Tibial artery (tissue), 4 donors: ENCODE results near the gene PRR23E.
A peak's percentile ranks its signal among the peaks of the same experiment; 100 is the strongest.

Experiments
- DNase-seq, 2 donors: peaks; one replicate each; pipeline ENCODE4 v3.0.0-alpha.2; 2019
- H3K27ac ChIP-seq, 2 donors: fragments of 200-600 bp; sonication (generic) in 1 of 2; 1 replicate in 1 of 2; 2 replicates in 1 of 2; pipeline ENCODE4 v1.5.1; 2018 to 2019; ENCODE audit warnings: mild to moderate bottlenecking in 1 of 2
- H3K27me3 ChIP-seq, 2 donors: fragments of 200-600 bp; sonication (generic) in 1 of 2; one replicate each; pipeline versions ENCODE4 v1.5.1 to v1.6.0; 2016 to 2019
- H3K36me3 ChIP-seq, 3 donors: fragments of 200-600 bp; sonication (generic) in 2 of 3; one replicate each; pipeline ENCODE4 v1.5.1; 2016 to 2019; ENCODE audit warnings: mild to moderate bottlenecking in 2 of 3
- H3K4me1 ChIP-seq, 4 donors: fragments of 200-600 bp; sonication (generic) in 2 of 4; 1 replicate in 3 of 4; 2 replicates in 1 of 4; pipeline ENCODE4 v1.5.1; 2016 to 2019
- H3K4me3 ChIP-seq, 2 donors: fragments of 200-600 bp; sonication (generic) in 1 of 2; 1 replicate in 1 of 2; 2 replicates in 1 of 2; pipeline ENCODE4 v1.5.1; 2018 to 2019; ENCODE audit warnings: mild to moderate bottlenecking in 2 of 2
- H3K9me3 ChIP-seq, 3 donors: fragments of 200-600 bp; sonication (generic) in 1 of 3; one replicate each; pipeline ENCODE4 v1.5.1; 2016 to 2019
- CTCF ChIP-seq, 2 experiments: fragments of 200-600 bp in 1 of 2; fragments of 450-650 bp in 1 of 2; IDR thresholded peaks; one replicate each; pipeline ENCODE4 v1.5.1; 2017 to 2019; ENCODE audit warnings: antibody characterized with exemption in 2 of 2, mild to moderate bottlenecking in 1 of 2, moderate library complexity in 1 of 2
- intact Hi-C: fragments of 100-400 bp; cut with DNase I; formaldehyde crosslinking; loops from one replicate; pipeline ENCODE4 v1.15.0; 2023; ENCODE audit warnings: low total_unique reads

PRR23E gene

GRCh38 chr3:127171320-127171719, 21.6 kb upstream of the PRR23E start:
- DNase-seq = no peak
- H3K27ac ChIP-seq = no peak overlapping the region
- no peaks in the 10 kb centered on the region for H3K36me3 ChIP-seq
- no peak overlapping the region for H3K4me3 ChIP-seq
- H3K4me1 ChIP-seq = peaks cover 0 to 5% (median 3%) of the 10 kb centered on the region in 4 donors
- no peak for TF ChIP-seq CTCF (IDR thresholded peaks at IDR 0.05)
- no peaks in the 10 kb centered on the region for H3K9me3 ChIP-seq
- intact Hi-C loops = no loop called here
- peaks cover 0 to 40% of the 10 kb centered on the region in 2 donors for H3K27me3 ChIP-seq

DNA sequence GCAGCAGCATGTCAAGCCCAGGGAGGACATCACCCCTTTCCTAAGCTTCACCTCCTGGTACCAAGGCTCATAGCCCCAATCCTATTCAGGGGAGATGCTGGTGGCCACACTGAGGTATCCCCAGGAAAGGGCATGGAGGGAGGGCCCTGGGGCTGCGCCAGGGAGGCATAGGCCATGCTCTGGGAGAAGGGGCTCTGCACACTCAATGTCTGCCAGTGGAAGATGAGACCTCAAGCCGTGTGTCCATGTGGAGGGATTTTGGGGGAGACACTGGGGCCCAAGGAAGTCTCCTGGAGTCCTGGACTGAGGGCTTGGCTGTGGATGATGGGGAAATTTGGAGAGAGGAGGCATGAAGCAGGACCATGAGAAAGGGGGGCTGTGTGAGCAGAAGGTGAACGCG, 21.2 kb upstream of the PRR23E start:
- TF ChIP-seq CTCF (IDR thresholded peaks at IDR 0.05) = no peak
- Histone ChIP-seq H3K9me3 (no peaks in the 10 kb centered on the region), H3K4me3 (no peak overlapping the region), H3K27me3 (peaks cover 0 to 40% of the 10 kb centered on the region in 2 donors), H3K36me3 (no peaks in the 10 kb centered on the region), H3K4me1 (peaks cover 0 to 5% (median 3%) of the 10 kb centered on the region in 4 donors), H3K27ac (no peak overlapping the region)
- intact Hi-C loops = no loop called here
- DNase-seq = peak in 1 of 2 donors; percentile 40

DNA sequence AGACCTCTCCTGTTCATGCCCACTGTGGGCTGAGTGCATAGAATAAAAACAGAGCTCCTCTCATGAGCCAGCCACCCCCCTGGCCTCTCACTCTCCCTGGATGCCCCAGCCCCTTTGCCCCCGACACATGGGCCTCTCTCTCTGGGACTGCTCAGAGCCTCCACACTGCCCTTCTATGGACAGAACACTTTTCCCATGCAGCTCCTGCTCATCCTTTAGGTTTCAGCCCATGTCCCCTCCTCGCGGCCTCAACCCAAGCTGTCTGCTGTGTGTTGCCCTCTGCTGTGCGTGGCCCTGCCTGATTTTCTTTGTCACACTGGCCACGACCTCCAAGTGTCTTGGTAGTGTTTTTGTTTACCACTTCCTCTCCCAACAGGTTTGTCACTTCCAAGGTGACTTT, 20.7 kb upstream of the PRR23E start:
- Histone ChIP-seq H3K9me3 (no peaks in the 10 kb centered on the region), H3K27ac (no peak overlapping the region), H3K36me3 (no peaks in the 10 kb centered on the region), H3K4me1 (peaks cover 0 to 5% (median 3%) of the 10 kb centered on the region in 4 donors), H3K4me3 (no peak overlapping the region), H3K27me3 (peaks cover 0 to 39% of the 10 kb centered on the region in 2 donors)
- intact Hi-C loops = no loop called here
- no peak for DNase-seq
- no peak for TF ChIP-seq CTCF (IDR thresholded peaks at IDR 0.05)

DNA sequence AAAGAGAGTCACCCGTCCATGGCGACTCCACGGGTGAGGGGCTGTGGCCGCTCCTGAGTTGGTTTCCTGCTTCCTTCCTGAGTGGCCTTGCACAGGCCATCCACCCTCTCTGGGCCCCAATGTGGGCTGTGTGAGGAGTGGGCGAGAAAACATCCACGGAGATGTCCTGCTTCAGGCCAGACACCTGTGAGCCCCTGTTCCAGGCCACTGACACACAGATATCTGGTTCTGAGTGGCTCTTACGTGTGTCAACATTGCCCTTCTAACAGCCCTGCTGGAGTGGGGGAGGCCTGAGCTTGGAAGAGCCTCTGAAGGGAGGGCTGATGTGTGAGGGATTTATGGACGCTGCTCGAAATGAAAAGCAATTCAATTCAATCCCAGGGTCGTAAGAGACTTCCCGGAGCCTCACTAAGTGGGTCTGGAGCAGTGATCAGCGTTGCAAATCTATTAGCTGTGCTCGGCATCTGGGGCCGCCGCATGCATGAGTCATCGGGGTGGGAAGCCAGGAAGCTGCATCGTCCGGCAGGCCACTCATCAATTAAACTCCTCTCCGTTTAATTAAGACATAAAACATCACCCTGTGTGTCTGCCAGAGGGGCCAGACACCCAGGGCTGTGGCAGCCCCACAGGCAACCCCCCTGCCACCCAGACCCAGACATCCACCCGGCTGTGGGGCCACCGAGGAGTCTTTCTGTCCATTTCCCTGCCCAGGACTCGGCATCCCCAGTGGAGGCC, 20.0 kb upstream of the PRR23E start:
- no peak overlapping the region for H3K27ac ChIP-seq
- no peaks in the 10 kb centered on the region for H3K9me3 ChIP-seq
- peaks cover 0 to 5% (median 3%) of the 10 kb centered on the region in 4 donors for H3K4me1 ChIP-seq
- intact Hi-C loops = no loop called here
- no peak overlapping the region for H3K4me3 ChIP-seq
- no peak for TF ChIP-seq CTCF (IDR thresholded peaks at IDR 0.05)
- peak in 1 of 2 donors; percentile 48 for DNase-seq
- H3K27me3 ChIP-seq = peaks cover 0 to 33% of the 10 kb centered on the region in 2 donors
- H3K36me3 ChIP-seq = no peaks in the 10 kb centered on the region

DNA sequence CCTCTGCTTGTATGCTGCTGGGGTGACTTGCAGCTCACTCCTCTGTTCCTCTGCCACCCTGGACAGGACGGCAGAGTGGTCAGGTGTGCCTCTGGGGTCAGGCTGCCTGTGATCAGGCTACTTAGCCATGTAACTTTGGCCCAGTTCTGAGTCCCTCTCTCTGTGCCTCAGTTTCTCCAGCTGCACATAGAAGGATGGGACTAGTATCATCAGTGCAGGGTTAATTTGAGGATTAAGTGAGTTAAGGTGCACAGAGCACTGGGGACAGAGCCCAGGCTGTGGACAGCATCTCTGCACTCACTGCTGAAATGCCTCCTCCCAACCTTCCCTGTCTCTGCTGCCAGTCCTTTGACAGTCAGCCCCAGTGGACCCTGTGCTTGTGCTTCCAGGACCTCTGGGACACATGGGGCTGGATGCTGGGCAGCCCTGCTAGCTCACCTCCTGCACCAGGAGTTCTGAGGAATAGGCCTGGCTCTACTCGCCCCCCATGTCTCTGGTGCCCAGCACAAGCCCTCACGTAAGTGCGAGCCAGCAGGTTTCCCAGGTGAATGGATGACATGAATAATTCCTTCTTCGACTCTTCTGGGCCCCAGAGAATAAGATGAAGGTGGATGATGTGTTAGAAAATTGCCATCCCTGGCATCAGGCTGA, 19.3 kb upstream of the PRR23E start:
- no peak overlapping the region for H3K4me3 ChIP-seq
- peaks cover 0 to 5% (median 3%) of the 10 kb centered on the region in 4 donors for H3K4me1 ChIP-seq
- H3K27me3 ChIP-seq = peaks cover 0 to 33% of the 10 kb centered on the region in 2 donors
- no peak overlapping the region for H3K27ac ChIP-seq
- no peak for TF ChIP-seq CTCF (IDR thresholded peaks at IDR 0.05)
- no peak for DNase-seq
- no peaks in the 10 kb centered on the region for H3K36me3 ChIP-seq
- intact Hi-C loops = no loop called here
- H3K9me3 ChIP-seq = no peaks in the 10 kb centered on the region
